ENCODE data around the gene BRD3OS. TPM values are rescaled to one million over a fixed set of nuclear protein-coding genes. Genes with fewer than 3 reads are reported as not detected.

BRD3OS gene
- polyA plus RNA-seq, 1 experiment = 23.5 TPM

- Histone ChIP-seq H3K36me3 (ENCODE audit: control insufficient read depth, insufficient read depth, low read length) (peaks cover 1% of the 10 kb centered on the region; the same call in 1 of the 2 replicates), H3K27me3 (ENCODE audit: control insufficient read depth, insufficient read depth, low read length) (no peaks in the 10 kb centered on the region), H3K4me3 (ENCODE audit: low read depth, low read length) (no peak overlapping the region)
- POLR2A ChIA-PET = no interaction called here
- no peak for DNase-seq (ENCODE audit: low read depth)
- CTCF ChIA-PET = no interaction called here
- TF ChIP-seq, protein P1, sequence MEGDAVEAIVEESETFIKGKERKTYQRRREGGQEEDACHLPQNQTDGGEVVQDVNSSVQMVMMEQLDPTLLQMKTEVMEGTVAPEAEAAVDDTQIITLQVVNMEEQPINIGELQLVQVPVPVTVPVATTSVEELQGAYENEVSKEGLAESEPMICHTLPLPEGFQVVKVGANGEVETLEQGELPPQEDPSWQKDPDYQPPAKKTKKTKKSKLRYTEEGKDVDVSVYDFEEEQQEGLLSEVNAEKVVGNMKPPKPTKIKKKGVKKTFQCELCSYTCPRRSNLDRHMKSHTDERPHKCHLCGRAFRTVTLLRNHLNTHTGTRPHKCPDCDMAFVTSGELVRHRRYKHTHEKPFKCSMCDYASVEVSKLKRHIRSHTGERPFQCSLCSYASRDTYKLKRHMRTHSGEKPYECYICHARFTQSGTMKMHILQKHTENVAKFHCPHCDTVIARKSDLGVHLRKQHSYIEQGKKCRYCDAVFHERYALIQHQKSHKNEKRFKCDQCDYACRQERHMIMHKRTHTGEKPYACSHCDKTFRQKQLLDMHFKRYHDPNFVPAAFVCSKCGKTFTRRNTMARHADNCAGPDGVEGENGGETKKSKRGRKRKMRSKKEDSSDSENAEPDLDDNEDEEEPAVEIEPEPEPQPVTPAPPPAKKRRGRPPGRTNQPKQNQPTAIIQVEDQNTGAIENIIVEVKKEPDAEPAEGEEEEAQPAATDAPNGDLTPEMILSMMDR (IDR thresholded peaks at IDR 0.05; ENCODE audit: insufficient read depth, low read depth, low read length) = no peak
Measured at GRCh38 chr9:134061019-134061687, 35.9 kb downstream of the BRD3OS start.

DNA sequence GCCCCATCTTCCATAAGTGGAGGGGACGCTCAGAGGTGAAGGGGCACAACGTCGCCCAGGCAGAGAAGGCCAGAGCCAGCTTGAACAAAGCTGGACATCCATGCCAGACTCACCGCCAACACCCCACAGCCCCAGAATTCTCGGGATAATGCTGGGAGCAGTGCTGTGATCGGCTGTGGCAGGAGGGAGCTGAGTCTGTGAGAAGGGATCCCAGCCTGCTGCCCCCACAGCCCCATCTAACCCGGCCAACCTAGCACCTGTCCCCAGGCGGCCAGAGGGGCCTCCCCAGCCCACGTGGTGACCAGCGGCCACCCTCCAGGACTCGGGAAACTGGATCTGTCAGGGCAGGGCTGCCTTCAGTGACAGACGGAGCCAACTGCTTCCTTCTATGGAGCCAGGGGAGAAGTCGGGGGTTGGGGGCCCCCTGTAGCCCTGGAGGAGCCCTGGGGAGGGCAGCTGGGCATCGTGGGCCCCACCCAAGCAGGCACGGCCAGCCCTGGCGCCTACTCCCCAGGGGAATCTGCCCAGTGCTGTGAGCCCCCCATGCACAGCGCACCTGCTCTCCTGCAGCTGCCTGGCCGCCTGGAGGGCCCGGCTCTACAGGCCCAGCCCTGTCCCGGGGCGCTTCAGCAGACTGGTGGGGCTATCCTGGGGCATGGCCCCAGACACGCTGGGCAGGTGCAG, 36.5 kb downstream of the BRD3OS start:
- no peak for DNase-seq (ENCODE audit: low read depth)
- ChIA-PET CTCF (no interaction called here), POLR2A (no interaction called here)
- TF ChIP-seq, protein P1 (IDR thresholded peaks at IDR 0.05; ENCODE audit: insufficient read depth, low read depth, low read length) = no peak
- no peaks in the 10 kb centered on the region for H3K27me3 ChIP-seq (ENCODE audit: control insufficient read depth, insufficient read depth, low read length)
- H3K4me3 ChIP-seq (ENCODE audit: low read depth, low read length) = no peak overlapping the region
- H3K36me3 ChIP-seq (ENCODE audit: control insufficient read depth, insufficient read depth, low read length) = peaks cover 1% of the 10 kb centered on the region; the same call in 1 of the 2 replicates

GRCh38 chr9:134062461-134063087, 37.3 kb downstream of the BRD3OS start:
- Histone ChIP-seq H3K4me3 (ENCODE audit: low read depth, low read length) (no peak overlapping the region), H3K27me3 (ENCODE audit: control insufficient read depth, insufficient read depth, low read length) (no peaks in the 10 kb centered on the region), H3K36me3 (ENCODE audit: control insufficient read depth, insufficient read depth, low read length) (peaks cover 1% of the 10 kb centered on the region; the same call in 1 of the 2 replicates)
- TF ChIP-seq, protein P1 (IDR thresholded peaks at IDR 0.05; ENCODE audit: insufficient read depth, low read depth, low read length) = no peak
- CTCF ChIA-PET = no interaction called here
- DNase-seq (ENCODE audit: low read depth) = no peak
- POLR2A ChIA-PET = no interaction called here

- TF ChIP-seq, protein P1 (IDR thresholded peaks at IDR 0.05; ENCODE audit: insufficient read depth, low read depth, low read length) = no peak
- no peak overlapping the region for H3K4me3 ChIP-seq (ENCODE audit: low read depth, low read length)
- CTCF ChIA-PET = no interaction called here
- POLR2A ChIA-PET = no interaction called here
- H3K27me3 ChIP-seq (ENCODE audit: control insufficient read depth, insufficient read depth, low read length) = no peaks in the 10 kb centered on the region
- DNase-seq (ENCODE audit: low read depth) = no peak
- peaks cover 1% of the 10 kb centered on the region; the same call in 1 of the 2 replicates for H3K36me3 ChIP-seq (ENCODE audit: control insufficient read depth, insufficient read depth, low read length)
Measured at GRCh38 chr9:134063088-134063570, 37.8 kb downstream of the BRD3OS start.

Measured in BJ (cell line).